Subcutaneous abdominal adipose tissue (tissue), 5 donors: ENCODE measurements around the gene FAN1.

Experiments used
- H3K27ac ChIP-seq: one replicate; pipeline ENCODE4 v1.7.0; 2013; ENCODE audit warnings: low read depth, mild to moderate bottlenecking, inconsistent platforms, low read length, moderate library complexity
- H3K27me3 ChIP-seq, 5 donors: one replicate each; pipeline ENCODE4 v1.7.0; 2013; ENCODE audit warnings: low read length in 5 of 5, inconsistent platforms in 1 of 5; ENCODE audit not compliant: control insufficient read depth in 5 of 5, insufficient read depth in 4 of 5
- H3K36me3 ChIP-seq, 5 donors: one replicate each; pipeline ENCODE4 v1.7.0; 2013; ENCODE audit warnings: low read length in 5 of 5; ENCODE audit not compliant: control insufficient read depth in 5 of 5, insufficient read depth in 5 of 5
- H3K4me1 ChIP-seq, 5 donors: one replicate each; pipeline ENCODE4 v1.7.0; 2013; ENCODE audit warnings: low read length in 5 of 5, mild to moderate bottlenecking in 3 of 5, moderate library complexity in 1 of 5; ENCODE audit not compliant: control insufficient read depth in 5 of 5, insufficient read depth in 5 of 5
- H3K4me3 ChIP-seq, 5 donors: one replicate each; pipeline ENCODE4 v1.7.0; 2013; ENCODE audit warnings: low read length in 5 of 5, low read depth in 1 of 5
- H3K9ac ChIP-seq, 5 donors: one replicate each; pipeline ENCODE4 v1.7.0; 2013; ENCODE audit warnings: low read length in 5 of 5, mild to moderate bottlenecking in 4 of 5, moderate library complexity in 3 of 5
- H3K9me3 ChIP-seq, 5 donors: one replicate each; pipeline ENCODE4 v1.7.0; 2013; ENCODE audit warnings: low read length in 5 of 5; ENCODE audit not compliant: control insufficient read depth in 5 of 5
- donor health status: healthy.
- donor health status: healthy.
- donor health status: healthy.
- donor health status: healthy.
- donor health status: healthy.

FAN1 gene

DNA sequence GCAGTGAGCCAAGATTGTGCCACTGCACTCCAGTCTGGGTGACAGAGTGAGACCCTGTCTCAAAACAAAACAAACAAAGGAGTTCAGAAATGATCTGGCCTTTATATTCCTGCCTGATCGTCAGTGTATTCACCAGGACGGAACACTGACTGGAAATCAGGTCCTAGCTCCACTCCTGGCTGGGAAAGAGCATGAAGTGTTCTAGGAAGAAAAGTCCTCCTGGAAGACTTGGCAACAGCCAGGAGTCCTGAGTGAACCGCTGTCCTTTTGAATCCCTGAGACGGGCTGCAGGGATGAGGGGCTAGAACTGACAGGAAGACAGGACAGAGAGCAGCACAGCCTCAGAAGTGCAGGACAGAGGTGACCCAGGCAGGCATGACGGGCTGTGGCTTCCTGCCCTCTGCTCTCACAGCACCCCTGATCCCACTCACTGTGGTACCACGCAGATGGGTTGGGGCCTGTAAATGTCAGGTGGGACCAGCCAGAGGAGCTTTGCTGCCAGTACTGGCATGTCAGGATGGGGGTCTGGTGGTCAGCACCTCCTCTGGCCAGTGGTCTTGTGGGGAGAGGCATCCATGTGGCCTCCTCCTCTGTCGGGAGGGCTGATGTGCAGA is 23.5 kb downstream of the FAN1 start:
- Histone ChIP-seq H3K27me3 (no peaks in the 10 kb centered on the region), H3K36me3 (peaks cover 6 to 86% (median 78%) of the 10 kb centered on the region in 5 donors), H3K27ac (no peak overlapping the region), H3K4me1 (peaks cover 0 to 15% (median 8%) of the 10 kb centered on the region in 5 donors), H3K9me3 (no peaks in the 10 kb centered on the region), H3K4me3 (no peak overlapping the region), H3K9ac (no peak overlapping the region)

DNA sequence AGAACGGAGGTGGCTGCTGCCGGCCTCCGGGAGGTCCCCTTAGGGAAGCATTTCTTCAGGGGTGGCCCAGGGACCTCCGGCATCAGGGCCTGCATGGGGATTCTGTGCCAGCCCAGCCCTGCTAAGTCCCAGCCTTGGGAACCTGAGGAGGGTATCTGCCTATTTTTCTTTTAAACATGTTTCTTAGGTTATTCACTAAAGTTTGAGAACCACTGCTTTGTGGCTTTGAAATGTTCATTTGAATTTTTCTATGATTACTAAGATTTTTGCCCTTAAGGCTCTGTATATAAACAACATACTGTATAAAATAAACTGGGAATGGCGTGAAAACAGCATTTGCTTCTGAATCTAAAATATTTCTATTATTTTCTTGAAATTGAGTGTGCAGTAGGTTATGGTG is 24.4 kb downstream of the FAN1 start:
- H3K27ac ChIP-seq: no peak overlapping the region
- H3K36me3 ChIP-seq: peaks cover 5 to 78% (median 70%) of the 10 kb centered on the region in 5 donors
- no peaks in the 10 kb centered on the region for H3K9me3 ChIP-seq

DNA sequence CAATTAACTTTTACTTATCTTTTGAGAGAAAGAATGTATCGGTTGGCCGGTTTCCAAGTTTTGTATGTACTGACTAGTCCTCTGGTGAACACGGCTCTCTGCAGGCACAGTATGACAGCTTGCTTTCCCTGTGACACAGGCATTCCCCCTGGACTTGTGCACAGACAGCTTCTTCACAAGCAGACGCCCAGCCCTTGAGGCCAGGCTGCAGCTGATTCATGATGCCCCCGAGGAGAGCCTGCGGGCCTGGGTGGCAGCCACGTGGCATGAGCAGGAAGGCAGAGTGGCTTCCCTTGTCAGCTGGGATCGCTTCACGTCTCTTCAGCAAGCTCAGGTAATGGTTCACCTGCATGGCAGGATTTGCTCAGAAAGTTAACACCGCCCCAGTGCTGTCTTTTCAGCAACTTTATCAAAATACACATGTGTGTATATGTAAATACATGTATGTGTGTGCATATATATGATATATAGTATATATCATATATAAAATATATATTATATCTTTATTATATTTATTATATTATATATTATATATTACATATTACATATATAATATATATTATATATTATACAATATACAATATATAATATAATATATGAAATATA is 25.5 kb downstream of the FAN1 start:
- H3K36me3 ChIP-seq: peaks cover 5 to 71% (median 64%) of the 10 kb centered on the region in 5 donors

More for the DNA sequence above, 24.4 kb downstream of the FAN1 start:
- no peaks in the 10 kb centered on the region for H3K27me3 ChIP-seq
- no peak overlapping the region for H3K9ac ChIP-seq
- no peak overlapping the region for H3K4me3 ChIP-seq
- peaks cover 0 to 10% (median 8%) of the 10 kb centered on the region in 5 donors for H3K4me1 ChIP-seq

GRCh38 chr15:30929982-30930381 is 26.3 kb downstream of the FAN1 start:
- peaks cover 3 to 66% (median 62%) of the 10 kb centered on the region in 5 donors for H3K36me3 ChIP-seq
- H3K9ac ChIP-seq: no peak overlapping the region
- no peak overlapping the region for H3K4me3 ChIP-seq
- no peaks in the 10 kb centered on the region for H3K27me3 ChIP-seq
- H3K4me1 ChIP-seq: peaks cover 0 to 5% (median 0%) of the 10 kb centered on the region in 5 donors
- no peaks in the 10 kb centered on the region for H3K9me3 ChIP-seq
- no peak overlapping the region for H3K27ac ChIP-seq

More for the DNA sequence above, 25.5 kb downstream of the FAN1 start:
- Histone ChIP-seq H3K4me3 (no peak overlapping the region), H3K27ac (no peak overlapping the region), H3K9ac (no peak overlapping the region), H3K4me1 (peaks cover 0 to 9% (median 5%) of the 10 kb centered on the region in 5 donors), H3K9me3 (no peaks in the 10 kb centered on the region), H3K27me3 (no peaks in the 10 kb centered on the region)

GRCh38 chr15:30930422-30930821 is 26.7 kb downstream of the FAN1 start:
- peaks cover 3 to 64% (median 59%) of the 10 kb centered on the region in 5 donors for H3K36me3 ChIP-seq
- H3K9me3 ChIP-seq: no peaks in the 10 kb centered on the region
- H3K27me3 ChIP-seq: no peaks in the 10 kb centered on the region
- no peak overlapping the region for H3K27ac ChIP-seq
- H3K9ac ChIP-seq: no peak overlapping the region
- peaks cover 0 to 5% (median 0%) of the 10 kb centered on the region in 5 donors for H3K4me1 ChIP-seq
- no peak overlapping the region for H3K4me3 ChIP-seq

DNA sequence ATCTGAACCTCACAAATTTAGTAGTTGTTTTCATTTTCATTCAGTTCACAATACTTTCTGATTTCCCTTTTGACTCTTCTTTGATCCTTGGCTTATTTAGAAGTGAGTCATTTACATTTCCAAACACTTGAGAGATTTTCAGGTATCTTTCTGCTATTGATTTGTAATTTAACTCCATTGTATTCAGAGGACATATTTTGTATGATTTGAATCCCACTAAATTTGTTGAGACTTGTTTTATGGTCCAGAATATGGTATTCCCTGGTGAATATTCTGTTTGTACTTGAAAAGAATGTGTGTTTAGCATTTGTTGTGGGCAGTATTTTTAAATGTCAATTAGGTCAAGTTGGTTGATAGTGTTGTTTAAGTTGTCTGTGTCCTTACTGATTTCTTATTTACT is 29.6 kb downstream of the FAN1 start:
- no peaks in the 10 kb centered on the region for H3K27me3 ChIP-seq
- H3K4me1 ChIP-seq: no peaks in the 10 kb centered on the region
- no peak overlapping the region for H3K4me3 ChIP-seq
- no peaks in the 10 kb centered on the region for H3K9me3 ChIP-seq
- H3K36me3 ChIP-seq: peaks cover 3 to 60% (median 43%) of the 10 kb centered on the region in 5 donors
- no peak overlapping the region for H3K9ac ChIP-seq
- no peak overlapping the region for H3K27ac ChIP-seq

GRCh38 chr15:30939161-30939560 is 35.4 kb downstream of the FAN1 start:
- Histone ChIP-seq H3K9me3 (no peaks in the 10 kb centered on the region), H3K36me3 (peaks cover 24 to 88% (median 71%) of the 10 kb centered on the region in 5 donors), H3K9ac (no peak overlapping the region), H3K4me1 (no peaks in the 10 kb centered on the region), H3K4me3 (no peak overlapping the region), H3K27me3 (no peaks in the 10 kb centered on the region), H3K27ac (no peak overlapping the region)

DNA sequence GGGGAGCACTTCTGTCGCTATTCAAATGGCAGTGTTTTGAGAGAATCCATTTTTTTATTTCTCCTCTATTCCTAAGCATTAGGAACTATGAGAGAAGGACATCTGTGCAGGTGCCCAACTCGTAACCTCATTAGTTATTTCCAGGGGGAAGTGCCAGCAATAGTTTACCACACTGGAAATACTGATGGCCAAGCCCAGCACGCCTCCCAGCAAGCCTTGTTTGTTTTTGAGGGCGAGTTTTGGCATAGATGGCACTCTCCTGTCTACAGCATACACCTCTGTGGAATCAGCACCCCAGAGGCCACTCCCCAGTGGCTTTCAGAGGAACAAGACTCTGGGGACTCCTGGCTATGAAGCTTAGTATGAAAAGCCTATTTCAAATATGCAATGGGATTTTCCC is 36.6 kb downstream of the FAN1 start:
- Histone ChIP-seq H3K9me3 (no peaks in the 10 kb centered on the region), H3K27me3 (no peaks in the 10 kb centered on the region), H3K4me3 (no peak overlapping the region), H3K9ac (no peak overlapping the region), H3K27ac (no peak overlapping the region), H3K4me1 (no peaks in the 10 kb centered on the region), H3K36me3 (peaks cover 26 to 94% (median 76%) of the 10 kb centered on the region in 5 donors)

GRCh38 chr15:30941520-30941919 is 37.8 kb downstream of the FAN1 start:
- Histone ChIP-seq H3K27me3 (no peaks in the 10 kb centered on the region), H3K9me3 (no peaks in the 10 kb centered on the region), H3K9ac (no peak overlapping the region), H3K27ac (no peak overlapping the region), H3K36me3 (peaks cover 29 to 99% (median 87%) of the 10 kb centered on the region in 5 donors), H3K4me1 (no peaks in the 10 kb centered on the region), H3K4me3 (no peak overlapping the region)

DNA sequence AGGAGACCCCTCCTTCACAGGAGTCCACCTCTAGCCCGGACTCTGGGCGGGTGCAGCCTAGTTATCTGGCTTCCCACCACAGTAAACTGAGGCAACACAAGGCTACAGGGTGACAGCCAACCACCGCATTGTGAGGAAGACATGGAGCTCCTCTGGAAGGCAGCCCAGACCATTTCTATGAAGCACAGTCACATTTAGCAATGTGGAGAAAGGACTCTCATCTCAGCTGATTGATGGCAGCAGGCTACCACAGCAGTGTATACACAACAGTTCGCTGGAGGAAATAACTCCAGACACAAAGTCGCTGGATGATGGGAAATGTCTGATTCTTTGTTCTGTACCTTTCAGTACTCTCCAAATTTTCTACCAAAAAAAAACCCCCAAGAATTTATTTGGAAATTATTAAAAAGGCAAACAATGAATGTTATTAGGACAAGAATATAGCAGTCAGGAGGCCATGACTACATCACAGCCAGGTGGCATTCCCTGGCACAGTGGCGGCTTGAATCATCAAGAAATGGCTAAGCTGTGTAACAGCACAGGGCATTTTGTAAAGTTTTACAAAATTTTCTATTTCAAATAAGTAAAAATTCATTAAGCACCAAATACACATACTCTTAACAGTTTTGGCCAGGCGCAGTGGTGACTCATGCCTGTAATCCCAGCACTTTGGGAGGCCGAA is 40.1 kb downstream of the FAN1 start:
- Histone ChIP-seq H3K4me1 (no peaks in the 10 kb centered on the region), H3K4me3 (no peak overlapping the region), H3K27me3 (no peaks in the 10 kb centered on the region), H3K36me3 (peaks cover 46 to 99% (median 91%) of the 10 kb centered on the region in 5 donors), H3K27ac (no peak overlapping the region), H3K9me3 (no peaks in the 10 kb centered on the region), H3K9ac (no peak overlapping the region)
